D721Med (cell line): ENCODE results near the gene RBMS2.

Source experiments
- DNase-seq: peaks from one replicate; pipeline ENCODE4 v3.0.0; 2011; ENCODE audit warnings: low spot score; ENCODE audit not compliant: insufficient read length
- FAIRE-seq: peaks from 2 replicates; lab custom pipeline; 2011; peaks lifted over from hg19 to GRCh38; lab: Jason Lieb, UNC
- CTCF ChIP-seq: IDR thresholded peaks from 2 replicates; pipeline ENCODE4 v1.5.1; 2012; ENCODE audit warnings: mild to moderate bottlenecking, control low read depth; ENCODE audit not compliant: insufficient read depth; ENCODE audit errors: missing control alignments

RBMS2 gene

DNA sequence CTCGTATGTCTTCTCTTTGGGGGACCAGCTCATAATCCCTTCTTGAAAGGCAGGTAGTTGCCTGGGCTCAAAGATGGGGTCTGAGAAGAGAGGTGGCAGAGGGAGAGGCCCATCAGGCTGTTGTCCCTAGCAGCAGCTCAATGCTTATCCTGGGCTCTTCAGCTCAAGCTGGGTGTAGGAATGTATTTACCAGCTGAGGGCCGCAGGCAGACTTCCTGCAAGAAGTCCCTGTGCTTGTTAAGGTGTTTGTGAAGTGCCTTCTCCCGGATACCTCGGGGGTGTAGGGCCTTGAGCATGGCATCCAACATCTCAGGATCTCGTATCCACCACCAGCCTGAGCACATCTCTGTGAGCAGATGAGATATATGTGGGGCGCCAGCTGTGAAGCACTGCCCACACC, 79.1 kb downstream of the RBMS2 start:
- FAIRE-seq (no peak), DNase-seq (no peak)
- no peak for TF ChIP-seq CTCF

GRCh38 chr12:56601503-56601902, 79.9 kb downstream of the RBMS2 start:
- no peak for DNase-seq
- peak; percentile 14 for TF ChIP-seq CTCF
- FAIRE-seq: no peak

- peak; percentile 61 for DNase-seq
- peak; percentile 75 for FAIRE-seq
- no peak for TF ChIP-seq CTCF
Measured at GRCh38 chr12:56602239-56602638, 80.6 kb downstream of the RBMS2 start.

DNA sequence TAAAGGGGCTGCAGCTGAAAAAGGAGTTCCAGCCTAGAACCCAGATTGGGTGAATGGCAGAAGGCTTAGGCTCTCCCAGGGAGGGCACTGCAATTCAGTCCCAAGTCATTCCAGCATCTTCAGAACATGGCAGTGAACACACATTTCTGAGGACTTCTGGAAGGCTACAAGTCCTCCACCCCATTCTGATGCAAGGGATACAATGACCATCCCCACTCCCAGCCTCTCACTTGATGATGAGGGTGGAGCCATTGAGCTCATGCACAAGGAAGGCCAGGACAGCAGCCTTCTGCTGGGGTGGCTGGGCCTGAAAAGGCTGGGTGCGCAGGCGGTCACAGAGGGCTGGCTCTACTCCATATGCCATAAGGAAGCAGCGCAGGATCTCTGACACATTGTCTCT, 82.7 kb downstream of the RBMS2 start:
- no peak for FAIRE-seq

GRCh38 chr12:56614627-56615026, 93.0 kb downstream of the RBMS2 start:
- no peak for TF ChIP-seq CTCF
- FAIRE-seq (no peak), DNase-seq (no peak)

More for the DNA sequence above, 82.7 kb downstream of the RBMS2 start:
- no peak for TF ChIP-seq CTCF
- no peak for DNase-seq

DNA sequence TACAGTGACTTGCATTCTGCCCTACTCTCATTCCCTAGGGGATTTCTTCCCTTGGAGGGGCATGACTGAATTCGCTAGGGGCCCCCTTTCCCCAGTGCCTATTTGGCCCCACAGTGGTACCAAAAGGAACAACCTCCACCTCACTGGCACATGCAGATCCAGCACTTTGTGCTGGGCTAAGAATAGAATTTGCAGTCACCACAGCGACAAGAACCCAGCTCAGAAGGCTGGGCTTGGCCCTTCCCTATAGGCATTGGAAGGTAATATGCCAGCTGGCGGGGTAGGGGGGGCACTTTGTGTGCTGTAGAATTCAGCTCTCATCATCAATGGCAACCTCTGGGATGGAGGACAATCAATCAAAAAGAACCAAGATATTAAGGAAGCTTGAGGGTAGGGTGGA, 94.6 kb downstream of the RBMS2 start:
- no peak for TF ChIP-seq CTCF
- no peak for DNase-seq
- FAIRE-seq: no peak

GRCh38 chr12:56616925-56617324, 95.3 kb downstream of the RBMS2 start:
- no peak for FAIRE-seq
- TF ChIP-seq CTCF: no peak
- DNase-seq: no peak
